Activated CD8-positive, alpha-beta T cell treated with anti-CD3 and anti-CD28 coated beads, Interleukin-2, amount 10 ng/mL, durations not matched to agents 7 days and 5 days (primary cell): Measurements from ENCODE around the gene NOL7. TPM values are rescaled to one million over a fixed set of nuclear protein-coding genes. Genes with fewer than 3 reads are reported as not detected.
A peak's percentile ranks its signal among the peaks of the same experiment; 100 is the strongest.

Experiments
- ATAC-seq: fragments of 150-1000 bp; cut with Tn5 transposase; one replicate; pipeline ENCODE4 v1.10.0; 2021; ENCODE audit warnings: moderate library complexity
- CTCF ChIA-PET: fragments of 350-600 bp; sonication (Branson Sonifier 250); formaldehyde crosslinking; loops from one replicate; lab custom pipeline; 2021; ENCODE audit warnings: antibody characterized with exemption; lab: Charles Lee
- POLR2A ChIA-PET: fragments of 350-600 bp; sonication (Branson Sonifier 250); formaldehyde crosslinking; loops from one replicate; lab custom pipeline; 2021; ENCODE audit warnings: antibody characterized with exemption; lab: Charles Lee
- DNase-seq: peaks from one replicate; pipeline ENCODE4 v3.0.0-alpha.2; 2020
- H3K27ac Mint-ChIP-seq: one replicate; pipeline ENCODE4 v1.8.0; 2021; ENCODE audit warnings: mild to moderate bottlenecking, mixed read lengths
- H3K27me3 Mint-ChIP-seq: one replicate; pipeline ENCODE4 v1.8.0; 2021; ENCODE audit warnings: low read depth, mixed read lengths
- H3K36me3 Mint-ChIP-seq: one replicate; pipeline ENCODE4 v1.8.0; 2021; ENCODE audit warnings: low read depth, mixed read lengths
- H3K4me1 Mint-ChIP-seq: one replicate; pipeline ENCODE4 v1.8.0; 2021; ENCODE audit warnings: low read depth, mixed read lengths
- H3K4me3 Mint-ChIP-seq: one replicate; pipeline ENCODE4 v1.8.0; 2021; ENCODE audit warnings: mild to moderate bottlenecking, mixed read lengths
- H3K9me3 Mint-ChIP-seq: one replicate; pipeline ENCODE4 v1.8.0; 2022; ENCODE audit warnings: mixed read lengths; ENCODE audit not compliant: insufficient read depth
- total RNA-seq, 2 experiments: library from RNA; stranded (reverse); gene quantifications; one replicate each; pipeline ENCODE4 v1.2.3, GENCODE V29; 2021

NOL7 gene
- 10 to 100 TPM; 67.3 to 71.6 TPM for total RNA-seq

GRCh38 chr6:13614926-13615791 lies at the start of gene NOL7:
Gene NOL7 (plus strand): TSS chr6:13615335. CDS start chr6:13615359, 24 bp downstream.
- peaks cover 38% of the 10 kb centered on the region for H3K36me3 Mint-ChIP-seq
- ATAC-seq (peak; percentile 93), DNase-seq (peak; percentile 99)
- no peaks in the 10 kb centered on the region for H3K27me3 Mint-ChIP-seq
- peak within 1 kb of the TSS; percentile 96 for H3K27ac Mint-ChIP-seq
- POLR2A ChIA-PET = interaction anchor here (0.5 to 3.1 kb wide), 29 partner anchors 9 to 301 kb away, joined by 3 to 31 read pairs (median 3); partner anchors contain the start of genes RANBP9, SIRT5 and TBC1D7
- peaks cover 45% of the 10 kb centered on the region for H3K4me1 Mint-ChIP-seq
- CTCF ChIA-PET = interaction anchor here (0.7 to 9.1 kb wide), 42 partner anchors 8 to 452 kb away, joined by 3 to 81 read pairs (median 4); partner anchors contain the start of genes RANBP9, SIRT5 and TBC1D7
- no peaks in the 10 kb centered on the region for H3K9me3 Mint-ChIP-seq
- peak within 1 kb of the TSS; percentile 99 for H3K4me3 Mint-ChIP-seq

GRCh38 chr6:13565921-13566320 lies 49.2 kb upstream of the NOL7 start:
- H3K9me3 Mint-ChIP-seq = no peaks in the 10 kb centered on the region
- H3K36me3 Mint-ChIP-seq = no peaks in the 10 kb centered on the region
- no peak overlapping the region for H3K27ac Mint-ChIP-seq
- H3K4me3 Mint-ChIP-seq = no peak overlapping the region
- ATAC-seq (no peak), DNase-seq (no peak)
- ChIA-PET POLR2A (no interaction called here), CTCF (interaction anchor here (2.1 kb wide), 1 partner anchor 9 kb away, joined by 5 read pairs; the partner anchor contains the start of gene SIRT5)
- peaks cover 26% of the 10 kb centered on the region for H3K27me3 Mint-ChIP-seq
- H3K4me1 Mint-ChIP-seq = no peaks in the 10 kb centered on the region

- ATAC-seq (no peak), DNase-seq (no peak)
- CTCF ChIA-PET = interaction anchor here (2.1 kb wide), 1 partner anchor 8 kb away, joined by 5 read pairs; the partner anchor contains the start of gene SIRT5
- POLR2A ChIA-PET = no interaction called here
- no peak overlapping the region for H3K4me3 Mint-ChIP-seq
- no peaks in the 10 kb centered on the region for H3K36me3 Mint-ChIP-seq
- peaks cover 26% of the 10 kb centered on the region for H3K27me3 Mint-ChIP-seq
- H3K9me3 Mint-ChIP-seq = no peaks in the 10 kb centered on the region
- no peak overlapping the region for H3K27ac Mint-ChIP-seq
- no peaks in the 10 kb centered on the region for H3K4me1 Mint-ChIP-seq
Observed at GRCh38 chr6:13566500-13566899, 48.6 kb upstream of the NOL7 start.

- ChIA-PET CTCF (no interaction called here), POLR2A (no interaction called here)
- Mint-ChIP-seq H3K36me3 (peaks cover 2% of the 10 kb centered on the region), H3K9me3 (no peaks in the 10 kb centered on the region), H3K27me3 (peaks cover 21% of the 10 kb centered on the region), H3K27ac (no peak overlapping the region), H3K4me1 (peaks cover 8% of the 10 kb centered on the region), H3K4me3 (no peak overlapping the region)
- no peak for ATAC-seq
- no peak for DNase-seq
Observed at GRCh38 chr6:13568970-13569369, 46.2 kb upstream of the NOL7 start.

GRCh38 chr6:13572240-13572639 lies 42.9 kb upstream of the NOL7 start:
- peaks cover 2% of the 10 kb centered on the region for H3K36me3 Mint-ChIP-seq
- H3K9me3 Mint-ChIP-seq = no peaks in the 10 kb centered on the region
- DNase-seq (no peak), ATAC-seq (no peak)
- CTCF ChIA-PET = interaction anchor here (1.2 to 5.7 kb wide), 4 partner anchors 12 to 297 kb away, joined by 4 to 81 read pairs (median 60); partner anchors contain the start of genes NOL7 and TBC1D7
- peaks cover 20% of the 10 kb centered on the region for H3K4me1 Mint-ChIP-seq
- H3K27me3 Mint-ChIP-seq = peaks cover 13% of the 10 kb centered on the region
- H3K27ac Mint-ChIP-seq = peak overlapping the region; percentile 5
- no peak overlapping the region for H3K4me3 Mint-ChIP-seq
- POLR2A ChIA-PET = interaction anchor here (0.7 kb wide), 2 partner anchors 243 to 1725 kb away, joined by 3 read pairs; no protein-coding TSS in a partner anchor

- peaks cover 9% of the 10 kb centered on the region for H3K27me3 Mint-ChIP-seq
- ATAC-seq (no peak), DNase-seq (no peak)
- H3K36me3 Mint-ChIP-seq = peaks cover 7% of the 10 kb centered on the region
- POLR2A ChIA-PET = interaction anchor here (0.7 to 0.8 kb wide), 3 partner anchors 244 to 1724 kb away, joined by 3 read pairs; partner anchors contain the start of gene TBC1D7
- CTCF ChIA-PET = interaction anchor here (0.6 to 5.7 kb wide), 11 partner anchors 13 to 298 kb away, joined by 3 to 81 read pairs (median 6); partner anchors contain the start of genes GFOD1, NOL7 and TBC1D7
- peaks cover 20% of the 10 kb centered on the region for H3K4me1 Mint-ChIP-seq
- peaks cover 5% of the 10 kb centered on the region for H3K9me3 Mint-ChIP-seq
- H3K4me3 Mint-ChIP-seq = peak overlapping the region; percentile 93
- peak overlapping the region; percentile 98 for H3K27ac Mint-ChIP-seq
Observed at GRCh38 chr6:13572951-13573654, 42.0 kb upstream of the NOL7 start.

GRCh38 chr6:13573669-13574110 lies 41.4 kb upstream of the NOL7 start:
- POLR2A ChIA-PET = interaction anchor here (0.8 to 2.1 kb wide), 4 partner anchors 41 to 269 kb away, joined by 3 to 31 read pairs (median 10); partner anchors contain the start of genes NOL7 and TBC1D7
- Mint-ChIP-seq H3K9me3 (peaks cover 6% of the 10 kb centered on the region), H3K36me3 (peaks cover 8% of the 10 kb centered on the region), H3K27me3 (peaks cover 6% of the 10 kb centered on the region), H3K4me3 (peak overlapping the region; percentile 93), H3K27ac (peak overlapping the region; percentile 98), H3K4me1 (peaks cover 20% of the 10 kb centered on the region)
- no peak for ATAC-seq
- CTCF ChIA-PET = interaction anchor here (1.1 to 5.7 kb wide), 13 partner anchors 13 to 244 kb away, joined by 3 to 81 read pairs (median 10); partner anchors contain the start of genes GFOD1, NOL7 and TBC1D7
- no peak for DNase-seq

GRCh38 chr6:13574149-13574570 lies 41.0 kb upstream of the NOL7 start:
- CTCF ChIA-PET = interaction anchor here (0.7 to 5.7 kb wide), 51 partner anchors 9 to 610 kb away, joined by 3 to 81 read pairs (median 5); partner anchors contain the start of genes GFOD1, NOL7 and TBC1D7
- peak overlapping the region; percentile 98 for H3K27ac Mint-ChIP-seq
- H3K27me3 Mint-ChIP-seq = peaks cover 2% of the 10 kb centered on the region
- H3K36me3 Mint-ChIP-seq = peaks cover 11% of the 10 kb centered on the region
- POLR2A ChIA-PET = interaction anchor here (0.7 to 2.1 kb wide), 15 partner anchors 8 to 272 kb away, joined by 3 to 31 read pairs (median 4); partner anchors contain the start of genes NOL7, RANBP9 and TBC1D7
- DNase-seq (peak; percentile 94), ATAC-seq (peak; percentile 81)
- H3K4me1 Mint-ChIP-seq = peaks cover 20% of the 10 kb centered on the region
- H3K9me3 Mint-ChIP-seq = peaks cover 6% of the 10 kb centered on the region
- peak overlapping the region; percentile 93 for H3K4me3 Mint-ChIP-seq

- Mint-ChIP-seq H3K9me3 (peaks cover 6% of the 10 kb centered on the region), H3K27ac (peak within 1 kb of the TSS; percentile 98), H3K4me1 (peaks cover 20% of the 10 kb centered on the region), H3K4me3 (peak within 1 kb of the TSS; percentile 93), H3K36me3 (peaks cover 11% of the 10 kb centered on the region), H3K27me3 (no peaks in the 10 kb centered on the region)
- POLR2A ChIA-PET = interaction anchor here (0.7 to 2.1 kb wide), 22 partner anchors 8 to 492 kb away, joined by 3 to 31 read pairs (median 4); partner anchors contain the start of genes NOL7, RANBP9 and TBC1D7
- CTCF ChIA-PET = interaction anchor here (0.5 to 5.7 kb wide), 74 partner anchors 9 to 611 kb away, joined by 3 to 81 read pairs (median 4); partner anchors contain the start of genes GFOD1, NOL7 and TBC1D7
- ATAC-seq (peak; percentile 72), DNase-seq (peak; percentile 91)
Observed at GRCh38 chr6:13574571-13575376, 40.4 kb upstream of the NOL7 start, which contains the start of gene SIRT5. Gene SIRT5 (plus strand): TSS chr6:13574601. CDS start chr6:13584111, 9,510 bp downstream.

GRCh38 chr6:13575377-13575775 lies 39.8 kb upstream of the NOL7 start:
- ATAC-seq (no peak), DNase-seq (no peak)
- Mint-ChIP-seq H3K9me3 (peaks cover 6% of the 10 kb centered on the region), H3K4me3 (peak overlapping the region; percentile 93), H3K27ac (peak overlapping the region; percentile 98), H3K27me3 (no peaks in the 10 kb centered on the region), H3K36me3 (peaks cover 11% of the 10 kb centered on the region), H3K4me1 (peaks cover 20% of the 10 kb centered on the region)
- ChIA-PET CTCF (interaction anchor here (0.5 to 5.7 kb wide), 65 partner anchors 8 to 492 kb away, joined by 3 to 81 read pairs (median 5); partner anchors contain the start of genes GFOD1, NOL7 and TBC1D7), POLR2A (interaction anchor here (0.7 to 2.1 kb wide), 16 partner anchors 12 to 491 kb away, joined by 3 to 31 read pairs (median 4); partner anchors contain the start of genes NOL7 and TBC1D7)
